HG03432 (cell line): ENCODE data around the gene HPS1.
"Not testable (repeated sequence)": the region's sequence is repeated elsewhere in the genome, so short reads cannot be mapped to it uniquely, and the experiment has no call there.

Experiments used
- ATAC-seq: cut with Tn5 transposase; IDR thresholded peaks from one replicate; pipeline ENCODE4 v1.9.1; 2021; ENCODE audit warnings: mild to moderate bottlenecking, moderate library complexity; ENCODE audit not compliant: unreplicated experiment

HPS1 gene

GRCh38 chr10:98396096-98397063 is 50.4 kb downstream of the HPS1 start:
- no peak for ATAC-seq

GRCh38 chr10:98394851-98395440 is 51.8 kb downstream of the HPS1 start:
- no peak for ATAC-seq

GRCh38 chr10:98391578-98391991 is 55.1 kb downstream of the HPS1 start:
- ATAC-seq: peak; percentile 66

- ATAC-seq: peak; percentile 71
Observed at GRCh38 chr10:98391065-98391464, 55.7 kb downstream of the HPS1 start.

- ATAC-seq: no peak
Observed at GRCh38 chr10:98390406-98390805, 56.3 kb downstream of the HPS1 start.

GRCh38 chr10:98389398-98389797 is 57.3 kb downstream of the HPS1 start:
- no peak for ATAC-seq

GRCh38 chr10:98388101-98388655 is 58.6 kb downstream of the HPS1 start:
- no peak for ATAC-seq

GRCh38 chr10:98384531-98385133 is 62.1 kb downstream of the HPS1 start:
- no peak for ATAC-seq

- ATAC-seq: no peak
Observed at GRCh38 chr10:98383869-98384268, 62.9 kb downstream of the HPS1 start.

- not testable (repeated sequence) for ATAC-seq
Observed at GRCh38 chr10:98383134-98383667, 63.5 kb downstream of the HPS1 start.

- no peak for ATAC-seq
Observed at GRCh38 chr10:98382691-98383101, 64.0 kb downstream of the HPS1 start.

- no peak for ATAC-seq
Observed at GRCh38 chr10:98380493-98381339, 66.0 kb downstream of the HPS1 start.

- no peak for ATAC-seq
Observed at GRCh38 chr10:98378722-98379121, 68.0 kb downstream of the HPS1 start.

GRCh38 chr10:98377536-98377935 is 69.2 kb downstream of the HPS1 start:
- ATAC-seq: no peak

- ATAC-seq: no peak
Observed at GRCh38 chr10:98377001-98377400, 69.7 kb downstream of the HPS1 start.

GRCh38 chr10:98376485-98376884 is 70.2 kb downstream of the HPS1 start:
- no peak for ATAC-seq

- no peak for ATAC-seq
Observed at GRCh38 chr10:98374217-98374985, 72.3 kb downstream of the HPS1 start.

GRCh38 chr10:98373260-98374040 is 73.3 kb downstream of the HPS1 start:
- no peak for ATAC-seq
